Bronchial epithelial cell (primary cell): ENCODE measurements around the gene SCAMP5. TPM values are rescaled to one million over a fixed set of nuclear protein-coding genes. Genes with fewer than 3 reads are reported as not detected.

Source experiments
- DNase-seq: peaks from one replicate; pipeline ENCODE4 v3.0.0-alpha.2; 2010; ENCODE audit warnings: low read depth
- FAIRE-seq: peaks from 2 replicates; lab custom pipeline; 2011; peaks lifted over from hg19 to GRCh38; lab: Jason Lieb, UNC
- H3K27me3 ChIP-seq: 2 replicates; pipeline ENCODE4 v1.5.1; 2011; ENCODE audit warnings: low read length; ENCODE audit not compliant: control insufficient read depth, insufficient read depth
- H3K36me3 ChIP-seq: 2 replicates; pipeline ENCODE4 v1.5.1; 2011; ENCODE audit warnings: low read length; ENCODE audit not compliant: control insufficient read depth, insufficient read depth
- H3K4me3 ChIP-seq: 2 replicates; pipeline ENCODE4 v1.5.1; 2011; ENCODE audit warnings: mild to moderate bottlenecking, low read depth, low read length, control low read depth
- total RNA-seq: library from RNA; depleted of rRNA; stranded (reverse); fragments of >200 nt; gene quantifications from 2 replicates; pipeline ENCODE4 v1.2.1, GENCODE V29; 2014
- TF ChIP-seq, protein P1 (sequence below): IDR thresholded peaks from 2 replicates; pipeline ENCODE4 v1.5.1; 2011; ENCODE audit warnings: mild to moderate bottlenecking, moderate library complexity, low read length, control low read depth, inconsistent platforms; ENCODE audit not compliant: insufficient read depth, severe bottlenecking

The SCAMP5 gene, protein sequence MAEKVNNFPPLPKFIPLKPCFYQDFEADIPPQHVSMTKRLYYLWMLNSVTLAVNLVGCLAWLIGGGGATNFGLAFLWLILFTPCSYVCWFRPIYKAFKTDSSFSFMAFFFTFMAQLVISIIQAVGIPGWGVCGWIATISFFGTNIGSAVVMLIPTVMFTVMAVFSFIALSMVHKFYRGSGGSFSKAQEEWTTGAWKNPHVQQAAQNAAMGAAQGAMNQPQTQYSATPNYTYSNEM
- total RNA-seq: 0.13 and 1.3 TPM in 2 replicates

DNA sequence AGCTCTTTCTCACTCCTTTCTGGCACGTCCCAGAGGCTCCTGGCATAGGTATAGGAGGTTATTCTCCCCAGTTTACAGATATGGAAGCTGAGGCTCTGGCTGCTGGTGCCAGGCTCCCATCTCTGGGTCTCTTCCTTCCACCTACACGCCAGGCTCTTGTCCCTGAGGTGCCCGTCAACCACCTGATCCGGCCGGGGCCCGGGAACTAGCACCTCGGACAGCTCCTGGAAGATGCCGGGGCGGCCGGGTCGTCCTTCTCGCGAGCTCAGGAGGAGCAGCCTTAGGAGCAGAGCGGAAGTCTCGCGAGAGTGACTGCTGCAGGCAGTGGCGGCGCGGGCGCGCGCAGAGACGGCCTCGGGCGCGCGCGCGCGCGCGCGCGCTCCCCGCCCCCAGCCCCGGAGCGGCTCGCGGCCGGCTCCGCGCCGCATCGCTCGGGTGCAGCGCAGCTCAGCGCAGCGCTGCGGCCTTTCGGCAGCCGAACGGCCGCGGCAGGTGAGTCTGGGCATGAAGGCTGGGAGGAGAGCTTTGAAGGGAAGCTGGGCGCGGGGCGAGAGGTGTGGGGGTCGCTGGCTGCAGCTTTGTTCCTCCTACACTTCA lies at the start of gene SCAMP5:
Gene SCAMP5 (plus strand): TSS at position 382 of the 597 bp plus-strand sequence. CDS start 16,277 bp downstream, outside the sequence.
- Histone ChIP-seq H3K36me3 (no peaks in the 10 kb centered on the region), H3K27me3 (peaks cover 14% of the 10 kb centered on the region), H3K4me3 (peak within 1 kb of the TSS; percentile 51)
- DNase-seq (peak; percentile 77), FAIRE-seq (no peak)
- TF ChIP-seq, protein P1, sequence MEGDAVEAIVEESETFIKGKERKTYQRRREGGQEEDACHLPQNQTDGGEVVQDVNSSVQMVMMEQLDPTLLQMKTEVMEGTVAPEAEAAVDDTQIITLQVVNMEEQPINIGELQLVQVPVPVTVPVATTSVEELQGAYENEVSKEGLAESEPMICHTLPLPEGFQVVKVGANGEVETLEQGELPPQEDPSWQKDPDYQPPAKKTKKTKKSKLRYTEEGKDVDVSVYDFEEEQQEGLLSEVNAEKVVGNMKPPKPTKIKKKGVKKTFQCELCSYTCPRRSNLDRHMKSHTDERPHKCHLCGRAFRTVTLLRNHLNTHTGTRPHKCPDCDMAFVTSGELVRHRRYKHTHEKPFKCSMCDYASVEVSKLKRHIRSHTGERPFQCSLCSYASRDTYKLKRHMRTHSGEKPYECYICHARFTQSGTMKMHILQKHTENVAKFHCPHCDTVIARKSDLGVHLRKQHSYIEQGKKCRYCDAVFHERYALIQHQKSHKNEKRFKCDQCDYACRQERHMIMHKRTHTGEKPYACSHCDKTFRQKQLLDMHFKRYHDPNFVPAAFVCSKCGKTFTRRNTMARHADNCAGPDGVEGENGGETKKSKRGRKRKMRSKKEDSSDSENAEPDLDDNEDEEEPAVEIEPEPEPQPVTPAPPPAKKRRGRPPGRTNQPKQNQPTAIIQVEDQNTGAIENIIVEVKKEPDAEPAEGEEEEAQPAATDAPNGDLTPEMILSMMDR: no peak

DNA sequence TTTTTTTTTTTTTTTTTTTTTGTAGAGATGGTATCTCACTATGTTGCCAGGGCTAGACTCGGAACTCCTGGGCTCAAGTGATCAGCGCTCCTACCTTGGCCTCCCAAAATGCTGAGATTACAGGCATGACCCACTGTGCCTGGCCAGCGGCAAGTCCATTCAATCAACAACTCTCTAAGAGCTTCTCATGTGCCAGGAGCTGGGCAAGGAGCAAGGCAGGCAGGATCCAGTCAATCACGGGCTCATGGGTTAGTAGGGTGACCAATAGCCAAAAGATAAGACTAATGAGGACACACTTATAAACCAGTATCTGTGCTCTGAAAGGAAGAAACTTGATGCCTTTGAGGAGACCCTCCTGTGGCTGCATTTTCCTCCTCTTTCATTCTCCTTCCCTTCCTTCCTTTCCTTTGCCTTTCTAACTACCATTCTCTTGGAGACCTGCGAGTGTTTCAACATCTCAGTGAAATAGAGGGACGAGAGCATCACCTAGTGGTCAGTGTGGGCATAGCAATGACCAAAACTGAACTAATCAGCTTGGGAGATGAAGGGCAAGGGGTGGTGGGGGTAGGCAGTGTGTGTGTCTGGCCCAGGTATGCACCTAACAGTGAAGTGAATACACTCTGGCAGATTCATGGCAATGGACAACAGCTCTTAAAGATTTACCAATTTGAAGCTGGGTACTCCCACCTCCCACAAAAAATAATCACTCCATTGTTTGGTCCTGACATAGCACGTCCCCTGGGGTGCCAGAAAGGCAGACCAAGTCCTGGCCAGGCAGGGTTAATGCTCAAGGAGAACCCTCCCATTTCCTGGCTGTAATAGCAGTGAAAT lies 45.1 kb upstream of the SCAMP5 start:
- DNase-seq: peak; percentile 69
- Histone ChIP-seq H3K4me3 (no peak overlapping the region), H3K36me3 (no peaks in the 10 kb centered on the region), H3K27me3 (no peaks in the 10 kb centered on the region)
- FAIRE-seq: no peak
- TF ChIP-seq, protein P1: peak; percentile 94

DNA sequence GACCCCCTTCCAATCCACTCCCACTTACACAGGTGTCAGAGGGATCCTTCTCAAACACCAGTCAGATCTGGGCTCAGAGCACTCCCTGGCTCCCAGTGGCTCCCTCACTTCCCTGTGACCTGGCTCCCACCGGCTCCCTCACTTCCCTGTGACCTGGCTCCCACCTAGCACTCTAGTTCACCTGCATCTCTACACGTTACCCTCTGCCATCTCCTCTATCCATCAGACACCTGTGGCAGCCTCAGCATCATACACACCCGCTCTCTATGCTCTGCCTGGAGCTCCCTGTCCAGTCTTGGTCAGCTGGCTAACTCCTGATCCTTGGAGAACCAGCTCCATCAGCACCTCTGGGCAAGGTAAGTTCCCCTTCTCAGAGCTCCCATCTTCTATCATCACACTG lies 44.4 kb upstream of the SCAMP5 start:
- TF ChIP-seq, protein P1: no peak

GRCh38 chr15:74954515-74954914 lies 40.8 kb upstream of the SCAMP5 start:
- no peak for DNase-seq
- Histone ChIP-seq H3K36me3 (no peaks in the 10 kb centered on the region), H3K27me3 (peaks cover 15% of the 10 kb centered on the region), H3K4me3 (no peak overlapping the region)
- TF ChIP-seq, protein P1: no peak
- no peak for FAIRE-seq

More for the DNA sequence above, 44.4 kb upstream of the SCAMP5 start:
- Histone ChIP-seq H3K4me3 (no peak overlapping the region), H3K36me3 (no peaks in the 10 kb centered on the region), H3K27me3 (no peaks in the 10 kb centered on the region)
- FAIRE-seq: no peak
- no peak for DNase-seq

- TF ChIP-seq, protein P1: no peak
- H3K27me3 ChIP-seq: peaks cover 16% of the 10 kb centered on the region
- H3K36me3 ChIP-seq: no peaks in the 10 kb centered on the region
- no peak overlapping the region for H3K4me3 ChIP-seq
- DNase-seq (no peak), FAIRE-seq (no peak)
These were observed 40.3 kb upstream of the SCAMP5 start for GRCh38 chr15:74955017-74955416.
